H1 (cell line): Measurements from ENCODE around the gene CPT1A. TPM values are rescaled to one million over a fixed set of nuclear protein-coding genes. Genes with fewer than 3 reads are reported as not detected.
A peak's percentile ranks its signal among the peaks of the same experiment; 100 is the strongest.

Source experiments
- BCL11A ChIP-seq, 2 experiments: IDR thresholded peaks; one replicate each; pipeline ENCODE4 v1.6.1; 2011; ENCODE audit warnings: low read depth in 2 of 2, low read length in 2 of 2, mild to moderate bottlenecking in 2 of 2
- CBX8 ChIP-seq: fragments of 300-800, 300-1000 bp; sonication (generic); IDR thresholded peaks from 2 replicates; pipeline ENCODE4 v1.7.1; 2016; ENCODE audit warnings: low read depth, low read length, borderline replicate concordance
- EGR1 ChIP-seq: IDR thresholded peaks from 2 replicates; pipeline ENCODE4 v1.6.1; 2011; ENCODE audit warnings: low read depth, low read length, borderline replicate concordance
- EP300 ChIP-seq, 2 experiments: IDR thresholded peaks; 1 replicate in 1 of 2; 2 replicates in 1 of 2; pipeline ENCODE4 v1.6.1; 2011 to 2012; ENCODE audit warnings: low read depth in 2 of 2, low read length in 2 of 2, mild to moderate bottlenecking in 2 of 2, borderline replicate concordance in 1 of 2, inconsistent platforms in 1 of 2, moderate library complexity in 1 of 2
- GABPA ChIP-seq: IDR thresholded peaks from 2 replicates; pipeline ENCODE4 v1.6.1; 2011; ENCODE audit warnings: mild to moderate bottlenecking, low read length, moderate library complexity, borderline replicate concordance; ENCODE audit not compliant: insufficient read depth
- HDAC2 ChIP-seq, 2 experiments: fragments of 300-600 bp in 1 of 2; sonication (generic) in 1 of 2; IDR thresholded peaks; 2 replicates each; pipeline ENCODE4 v1.6.1; 2011 to 2012; ENCODE audit warnings: low read depth in 2 of 2, low read length in 2 of 2, mild to moderate bottlenecking in 2 of 2, moderate library complexity in 2 of 2, borderline replicate concordance in 1 of 2, inconsistent platforms in 1 of 2
- NANOG ChIP-seq: IDR thresholded peaks from 2 replicates; pipeline ENCODE4 v1.6.1; 2011; ENCODE audit warnings: low read length, low read depth, mild to moderate bottlenecking, inconsistent platforms; ENCODE audit not compliant: insufficient read depth, poor library complexity, severe bottlenecking
- PHF8 ChIP-seq: fragments of 200-600 bp; sonication (generic); conservative IDR thresholded peaks from 2 replicates; pipeline ENCODE4 v1.7.1; 2012; ENCODE audit warnings: low read depth, mild to moderate bottlenecking, inconsistent platforms, low read length, moderate library complexity
- POLR2A ChIP-seq, 2 experiments: IDR thresholded peaks; 1 replicate in 1 of 2; 2 replicates in 1 of 2; pipeline ENCODE4 v1.6.1; 2011; ENCODE audit warnings: low read depth in 2 of 2, low read length in 2 of 2, mild to moderate bottlenecking in 2 of 2; ENCODE audit errors: control extremely low read depth in 1 of 2
- POU5F1 ChIP-seq: IDR thresholded peaks from 2 replicates; pipeline ENCODE4 v1.6.1; 2011; ENCODE audit warnings: low read depth, mild to moderate bottlenecking, low read length, moderate library complexity
- RFX5 ChIP-seq: IDR thresholded peaks from 2 replicates; pipeline ENCODE4 v1.6.1; 2011; ENCODE audit warnings: low read depth, low read length, improper control_type of control experiment, borderline replicate concordance
- RXRA ChIP-seq: IDR thresholded peaks from 2 replicates; pipeline ENCODE4 v1.6.1; 2011; ENCODE audit warnings: low read depth, mild to moderate bottlenecking, low read length, moderate library complexity; ENCODE audit not compliant: insufficient read depth
- SAP30 ChIP-seq: fragments of 300-600 bp; sonication (generic); IDR thresholded peaks from 2 replicates; pipeline ENCODE4 v1.7.1; 2012; ENCODE audit warnings: low read length, moderate library complexity, mild to moderate bottlenecking, inconsistent platforms; ENCODE audit not compliant: insufficient read depth, insufficient replicate concordance
- SP1 ChIP-seq: IDR thresholded peaks from 2 replicates; pipeline ENCODE4 v1.6.1; 2011; ENCODE audit warnings: low read depth, low read length
- SP2 ChIP-seq: IDR thresholded peaks from 2 replicates; pipeline ENCODE4 v1.6.1; 2012; ENCODE audit warnings: mild to moderate bottlenecking, low read length, inconsistent platforms
- SP4 ChIP-seq: IDR thresholded peaks from 2 replicates; pipeline ENCODE4 v1.6.1; 2012; ENCODE audit warnings: low read length, inconsistent platforms
- SUZ12 ChIP-seq: fragments of 200-600 bp; sonication (generic); IDR thresholded peaks from 2 replicates; pipeline ENCODE4 v1.6.1; 2012; ENCODE audit warnings: mild to moderate bottlenecking, inconsistent platforms, low read length, moderate library complexity, mixed read lengths
- TAF7 ChIP-seq: optimal IDR thresholded peaks from 2 replicates; pipeline ENCODE3; 2011; ENCODE audit warnings: low read depth, mild to moderate bottlenecking, inconsistent platforms, low read length, moderate library complexity, borderline replicate concordance
- TBP ChIP-seq: IDR thresholded peaks from 2 replicates; pipeline ENCODE4 v1.6.1; 2011; ENCODE audit warnings: low read depth, low read length, improper control_type of control experiment
- TCF12 ChIP-seq: IDR thresholded peaks from 2 replicates; pipeline ENCODE4 v1.6.1; 2011; ENCODE audit warnings: low read depth, mild to moderate bottlenecking, low read length
- TEAD4 ChIP-seq: IDR thresholded peaks from 2 replicates; pipeline ENCODE4 v1.6.1; 2012; ENCODE audit warnings: low read depth, low read length, inconsistent platforms, mixed read lengths
- polyA plus RNA-seq, 7 experiments: library from polyadenylated mRNA; depleted of rRNA in 3 of 7; stranded (reverse) in 5 of 7; unstranded in 2 of 7; fragments of >200 nt in 5 of 7; fragments of 200-250 nt in 2 of 7; gene quantifications; 1 replicate in 5 of 7; 2 replicates in 1 of 7; 4 replicates in 1 of 7; pipeline versions ENCODE4 v1.2.1 to v1.2.3, GENCODE V29; 2011 to 2013; ENCODE audit warnings: missing spikeins in 2 of 7, mixed read lengths in 2 of 7
- total RNA-seq: library from RNA; stranded (reverse); fragmentation: NEBNext Ultra II Directional; extraction: Animal tissue kit (Norgen Biotek cat#: 25700); gene quantifications from 2 replicates; pipeline ENCODE4 v1.2.1, GENCODE V29; 2021
- TF ChIP-seq, protein P1 (sequence below): IDR thresholded peaks from 2 replicates; pipeline ENCODE4 v1.6.1; 2012; ENCODE audit warnings: low read length, inconsistent platforms
- TF ChIP-seq, protein P2 (sequence below): IDR thresholded peaks from 2 replicates; pipeline ENCODE4 v1.6.1; 2012; ENCODE audit warnings: inconsistent platforms

The CPT1A gene
- total and polyA plus RNA-seq, 2 of the 8 experiments (the other 6 are each of a cell fraction or from before 2014, with no cell fraction given): 2.9 to 12.2 TPM

DNA sequence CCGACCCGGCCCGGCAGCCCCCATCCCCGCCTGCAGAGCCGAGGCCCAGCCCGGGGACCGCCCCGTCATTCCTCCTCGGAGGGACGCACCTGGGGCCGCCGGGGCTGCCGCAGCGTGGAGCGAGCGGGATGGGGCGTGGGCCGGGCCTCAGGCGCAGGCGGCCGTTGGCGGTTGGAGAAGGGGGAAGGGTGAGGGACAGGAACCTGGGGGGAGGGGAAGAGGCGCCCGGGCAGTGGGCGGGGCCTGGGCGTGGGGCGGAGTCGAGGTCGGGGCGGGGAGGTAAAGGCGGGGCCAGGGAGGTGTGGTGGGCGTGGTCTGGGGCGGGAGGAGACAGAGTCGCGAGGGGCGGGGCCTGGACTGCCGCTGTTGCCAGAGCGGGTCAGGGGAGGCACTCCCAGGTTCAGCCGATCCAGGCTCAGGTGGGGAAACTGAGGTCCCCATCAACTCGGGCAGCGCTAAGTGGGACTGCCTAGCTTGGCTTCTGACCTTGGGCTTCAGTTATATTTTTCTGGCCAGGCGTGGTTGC lies 90.3 kb downstream of the CPT1A start, which contains the start of gene TESMIN (continued):
- TF ChIP-seq SAP30 (no peak), RFX5 (no peak), SP4 (peak; percentile 70; the same call in 1 of the 2 replicates), SP2 (no peak), CBX8 (no peak), BCL11A (IDR thresholded peaks at IDR 0.05; ENCODE audit: low read depth in 2 of 2, low read length in 2 of 2) (no peak), GABPA (no peak), TAF7 (no peak), TBP (peak; percentile 54; the same call in 1 of the 2 replicates), HDAC2 (IDR thresholded peaks at IDR 0.05; ENCODE audit: borderline replicate concordance in 1 of 2, low read depth in 2 of 2, low read length in 2 of 2) (peak in 1 of 2 experiments; percentile 88; a peak in 2 of 4 replicates), EGR1 (no peak; the same call in 1 of the 2 replicates), PHF8 (peak; percentile 74), SP1 (peak; percentile 43; the same call in 1 of the 2 replicates), TCF12 (0 out of 2 replicates have a peak, but pooled peaks have one; percentile 58), POU5F1 (no peak), POLR2A (IDR thresholded peaks at IDR 0.05; ENCODE audit: control extremely low read depth in 1 of 2, low read depth in 2 of 2, low read length in 2 of 2) (peak; percentile 74 to 78), NANOG (no peak), SUZ12 (no peak), RXRA (no peak), TEAD4 (no peak), EP300 (IDR thresholded peaks at IDR 0.05; ENCODE audit: borderline replicate concordance in 1 of 2, low read depth in 2 of 2, low read length in 2 of 2) (peak in 1 of 2 experiments; percentile 81; a peak in 1 of 3 replicates)
- TF ChIP-seq, protein P1, sequence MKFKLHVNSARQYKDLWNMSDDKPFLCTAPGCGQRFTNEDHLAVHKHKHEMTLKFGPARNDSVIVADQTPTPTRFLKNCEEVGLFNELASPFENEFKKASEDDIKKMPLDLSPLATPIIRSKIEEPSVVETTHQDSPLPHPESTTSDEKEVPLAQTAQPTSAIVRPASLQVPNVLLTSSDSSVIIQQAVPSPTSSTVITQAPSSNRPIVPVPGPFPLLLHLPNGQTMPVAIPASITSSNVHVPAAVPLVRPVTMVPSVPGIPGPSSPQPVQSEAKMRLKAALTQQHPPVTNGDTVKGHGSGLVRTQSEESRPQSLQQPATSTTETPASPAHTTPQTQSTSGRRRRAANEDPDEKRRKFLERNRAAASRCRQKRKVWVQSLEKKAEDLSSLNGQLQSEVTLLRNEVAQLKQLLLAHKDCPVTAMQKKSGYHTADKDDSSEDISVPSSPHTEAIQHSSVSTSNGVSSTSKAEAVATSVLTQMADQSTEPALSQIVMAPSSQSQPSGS: no peak
- TF ChIP-seq, protein P2, sequence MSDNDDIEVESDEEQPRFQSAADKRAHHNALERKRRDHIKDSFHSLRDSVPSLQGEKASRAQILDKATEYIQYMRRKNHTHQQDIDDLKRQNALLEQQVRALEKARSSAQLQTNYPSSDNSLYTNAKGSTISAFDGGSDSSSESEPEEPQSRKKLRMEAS: peak; percentile 84
